Measurements from ENCODE around the gene OR6J1.

DNA sequence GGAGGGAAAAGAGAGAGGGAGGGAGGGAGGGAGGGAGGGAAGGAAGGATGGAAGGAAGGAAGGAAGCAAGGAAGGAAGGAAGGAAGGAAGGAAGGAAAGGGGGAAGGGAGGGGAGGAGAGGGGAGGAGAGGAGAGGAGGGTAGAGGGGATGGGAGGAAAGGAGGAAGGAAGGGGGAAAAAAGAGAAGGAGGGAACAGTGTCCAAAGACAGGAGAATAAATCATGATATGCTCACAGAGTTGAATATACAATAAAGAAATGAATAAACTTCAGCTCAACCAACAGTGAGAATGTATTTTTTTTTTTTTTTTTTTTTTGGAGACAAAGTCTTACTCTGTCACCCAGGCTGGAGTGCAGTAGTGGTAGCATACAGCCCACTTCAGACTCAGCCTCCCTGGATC, 4.0 kb downstream of the OR6J1 start:
- TF ChIP-seq, protein P1, sequence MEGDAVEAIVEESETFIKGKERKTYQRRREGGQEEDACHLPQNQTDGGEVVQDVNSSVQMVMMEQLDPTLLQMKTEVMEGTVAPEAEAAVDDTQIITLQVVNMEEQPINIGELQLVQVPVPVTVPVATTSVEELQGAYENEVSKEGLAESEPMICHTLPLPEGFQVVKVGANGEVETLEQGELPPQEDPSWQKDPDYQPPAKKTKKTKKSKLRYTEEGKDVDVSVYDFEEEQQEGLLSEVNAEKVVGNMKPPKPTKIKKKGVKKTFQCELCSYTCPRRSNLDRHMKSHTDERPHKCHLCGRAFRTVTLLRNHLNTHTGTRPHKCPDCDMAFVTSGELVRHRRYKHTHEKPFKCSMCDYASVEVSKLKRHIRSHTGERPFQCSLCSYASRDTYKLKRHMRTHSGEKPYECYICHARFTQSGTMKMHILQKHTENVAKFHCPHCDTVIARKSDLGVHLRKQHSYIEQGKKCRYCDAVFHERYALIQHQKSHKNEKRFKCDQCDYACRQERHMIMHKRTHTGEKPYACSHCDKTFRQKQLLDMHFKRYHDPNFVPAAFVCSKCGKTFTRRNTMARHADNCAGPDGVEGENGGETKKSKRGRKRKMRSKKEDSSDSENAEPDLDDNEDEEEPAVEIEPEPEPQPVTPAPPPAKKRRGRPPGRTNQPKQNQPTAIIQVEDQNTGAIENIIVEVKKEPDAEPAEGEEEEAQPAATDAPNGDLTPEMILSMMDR (IDR thresholded peaks at IDR 0.05; ENCODE audit: low read depth, low read length, poor library complexity, severe bottlenecking) = no peak
- TF ChIP-seq EZH2phosphoT487 (IDR thresholded peaks at IDR 0.05; ENCODE audit: borderline replicate concordance, low read length) = no peak

Measured in DOHH2 (cell line).